LNCaP clone FGC (cell line): ENCODE results near the gene PTPRD.

ENCODE experiments used
- DNase-seq: peaks from one replicate; pipeline ENCODE4 v3.0.0-alpha.2; 2011; ENCODE audit warnings: low read depth
- H3K4me3 ChIP-seq: 2 replicates; pipeline ENCODE4 v1.5.1; 2011; ENCODE audit warnings: mild to moderate bottlenecking, low read depth, low read length, control low read depth
- CTCF ChIP-seq: IDR thresholded peaks from 2 replicates; pipeline ENCODE4 v1.5.1; 2012; ENCODE audit warnings: mild to moderate bottlenecking; ENCODE audit not compliant: control insufficient read depth, insufficient read depth; ENCODE audit errors: extremely low read depth

The PTPRD gene

GRCh38 chr9:8879284-8879683, 1733.5 kb downstream of the PTPRD start:
- TF ChIP-seq CTCF: no peak
- DNase-seq: no peak
- H3K4me3 ChIP-seq: no peak overlapping the region

GRCh38 chr9:8877753-8878494, 1734.9 kb downstream of the PTPRD start:
- no peak for TF ChIP-seq CTCF
- no peak overlapping the region for H3K4me3 ChIP-seq
- no peak for DNase-seq

- no peak for DNase-seq
- TF ChIP-seq CTCF: no peak
- no peak overlapping the region for H3K4me3 ChIP-seq
These were observed 1736.5 kb downstream of the PTPRD start for GRCh38 chr9:8876303-8876702.

GRCh38 chr9:8874482-8874881, 1738.3 kb downstream of the PTPRD start:
- no peak for TF ChIP-seq CTCF
- no peak for DNase-seq
- no peak overlapping the region for H3K4me3 ChIP-seq

GRCh38 chr9:8872802-8873201, 1740.0 kb downstream of the PTPRD start:
- H3K4me3 ChIP-seq: no peak overlapping the region
- no peak for TF ChIP-seq CTCF
- DNase-seq: no peak

GRCh38 chr9:8871796-8872445, 1740.9 kb downstream of the PTPRD start:
- H3K4me3 ChIP-seq: no peak overlapping the region
- no peak for TF ChIP-seq CTCF
- no peak for DNase-seq
